Omental fat pad (tissue), 4 donors: ENCODE data around the gene NOD2. TPM values are rescaled to one million over a fixed set of nuclear protein-coding genes. Genes with fewer than 3 reads are reported as not detected.

Experiments
- ATAC-seq: fragments of 150-250 bp; one replicate; pipeline ENCODE4 v1.9.1; 2016; ENCODE audit warnings: mild to moderate bottlenecking, moderate library complexity; ENCODE audit not compliant: low FRiP score
- DNase-seq: peaks from one replicate; pipeline ENCODE4 v3.0.0-alpha.2; 2019; ENCODE audit warnings: low spot score
- total RNA-seq, 4 donors: library from RNA; depleted of rRNA; stranded (reverse); fragments of >200 nt; gene quantifications; one replicate each; pipeline ENCODE4 v1.1.0, GENCODE V29; 2016
- TF ChIP-seq, protein P1 (sequence below), 3 donors: fragments of 450-650 bp; IDR thresholded peaks; one replicate each; pipeline ENCODE4 v1.5.1; 2016 to 2017; ENCODE audit warnings: antibody characterized with exemption in 3 of 3, mild to moderate bottlenecking in 3 of 3, moderate library complexity in 2 of 3

The NOD2 gene
- total RNA-seq, 4 donors from 2014 or later, result 4.4 to 17.2 (median 5.4) TPM

DNA sequence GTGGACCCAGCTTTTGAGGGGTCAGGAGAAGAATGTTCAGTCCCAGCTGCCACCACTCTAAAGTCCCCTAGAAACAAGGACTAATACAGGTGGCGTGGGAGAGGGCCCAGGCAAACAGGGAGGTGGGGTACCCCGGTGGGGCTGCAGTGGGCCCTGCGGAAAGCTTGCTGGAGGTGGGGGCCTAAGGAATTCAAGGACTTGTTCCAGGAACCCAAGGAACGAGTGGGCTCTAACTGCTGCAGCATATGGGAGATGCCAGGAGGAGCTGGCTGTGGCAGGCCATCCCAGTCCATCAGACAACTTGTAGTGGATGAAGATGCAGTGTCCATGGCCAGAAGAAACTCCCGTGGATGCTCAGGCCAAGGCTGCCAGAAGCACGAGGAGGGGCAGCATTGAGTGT is 22.9 kb upstream of the NOD2 start:
- TF ChIP-seq, protein P1, sequence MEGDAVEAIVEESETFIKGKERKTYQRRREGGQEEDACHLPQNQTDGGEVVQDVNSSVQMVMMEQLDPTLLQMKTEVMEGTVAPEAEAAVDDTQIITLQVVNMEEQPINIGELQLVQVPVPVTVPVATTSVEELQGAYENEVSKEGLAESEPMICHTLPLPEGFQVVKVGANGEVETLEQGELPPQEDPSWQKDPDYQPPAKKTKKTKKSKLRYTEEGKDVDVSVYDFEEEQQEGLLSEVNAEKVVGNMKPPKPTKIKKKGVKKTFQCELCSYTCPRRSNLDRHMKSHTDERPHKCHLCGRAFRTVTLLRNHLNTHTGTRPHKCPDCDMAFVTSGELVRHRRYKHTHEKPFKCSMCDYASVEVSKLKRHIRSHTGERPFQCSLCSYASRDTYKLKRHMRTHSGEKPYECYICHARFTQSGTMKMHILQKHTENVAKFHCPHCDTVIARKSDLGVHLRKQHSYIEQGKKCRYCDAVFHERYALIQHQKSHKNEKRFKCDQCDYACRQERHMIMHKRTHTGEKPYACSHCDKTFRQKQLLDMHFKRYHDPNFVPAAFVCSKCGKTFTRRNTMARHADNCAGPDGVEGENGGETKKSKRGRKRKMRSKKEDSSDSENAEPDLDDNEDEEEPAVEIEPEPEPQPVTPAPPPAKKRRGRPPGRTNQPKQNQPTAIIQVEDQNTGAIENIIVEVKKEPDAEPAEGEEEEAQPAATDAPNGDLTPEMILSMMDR (IDR thresholded peaks at IDR 0.05), result no peak
- DNase-seq (no peak), ATAC-seq (no peak)

DNA sequence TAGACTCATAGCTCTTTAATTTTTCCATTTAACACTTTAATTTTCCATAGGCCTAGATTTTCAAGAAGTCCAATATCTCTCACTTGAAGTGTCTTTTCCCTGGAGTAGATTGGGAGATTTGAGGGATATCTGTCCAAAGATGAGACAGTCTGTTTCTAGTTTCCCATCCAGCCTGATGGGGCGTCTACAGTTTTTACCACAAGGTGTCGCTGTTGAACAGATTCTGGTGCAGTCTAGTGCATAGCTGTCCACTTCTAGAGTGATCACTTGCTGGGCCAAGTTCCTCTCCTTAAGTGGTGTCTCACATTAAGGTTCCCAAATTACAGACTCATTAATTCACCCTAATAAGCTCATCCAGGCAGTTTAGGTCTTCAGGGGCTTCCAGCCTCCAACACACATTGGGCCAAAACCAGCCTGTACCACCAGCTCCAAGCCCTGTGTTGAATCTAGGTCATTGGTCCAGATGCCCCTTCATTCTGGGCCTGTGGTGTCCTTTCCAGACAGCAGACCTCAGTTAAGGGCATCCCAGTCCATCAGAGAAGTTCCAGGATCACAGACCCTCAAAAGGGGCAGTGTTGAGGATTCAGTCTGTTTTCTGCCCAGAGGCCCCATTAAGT is 21.7 kb upstream of the NOD2 start:
- TF ChIP-seq, protein P1 (IDR thresholded peaks at IDR 0.05), result no peak
- DNase-seq (no peak), ATAC-seq (no peak)

DNA sequence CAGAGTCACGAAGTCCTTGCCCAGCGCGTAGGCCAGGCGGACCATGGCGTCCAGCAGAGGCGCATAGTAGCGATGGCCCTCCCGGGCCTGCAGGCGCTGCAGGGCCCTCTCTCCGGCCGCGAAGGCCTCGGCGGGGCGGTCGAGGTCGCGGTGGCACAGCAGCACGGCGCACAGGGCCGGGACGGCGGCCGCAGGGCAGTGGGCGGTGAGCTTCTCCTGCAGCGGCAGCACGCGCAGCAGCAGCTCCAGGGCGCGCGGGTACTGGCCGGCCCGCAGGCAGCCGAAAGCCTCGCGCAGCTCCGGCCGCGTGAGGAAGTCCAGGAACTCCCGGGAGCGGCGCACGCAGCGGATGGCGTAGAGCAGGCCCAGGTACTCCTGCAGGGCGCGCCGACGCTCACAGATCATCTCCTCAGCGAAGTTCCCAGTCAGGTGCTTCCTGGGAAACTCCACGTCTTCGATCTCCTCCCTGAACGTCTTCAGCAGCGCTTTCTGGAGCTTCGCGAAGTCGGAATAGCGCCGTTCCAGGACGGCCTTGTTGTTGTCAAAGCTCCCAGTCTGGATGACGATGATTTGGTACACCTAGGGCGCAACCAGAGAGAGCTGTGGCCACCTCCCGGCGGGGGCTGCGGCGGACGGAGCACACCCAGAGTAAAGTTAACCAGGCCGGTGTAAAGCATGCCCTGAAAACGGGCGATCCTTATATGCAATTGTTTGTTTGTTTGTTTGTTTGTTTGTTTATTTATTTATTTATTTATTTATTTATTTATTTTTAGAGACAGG is 19.7 kb upstream of the NOD2 start:
- ATAC-seq, result no peak
- no peak for DNase-seq
- TF ChIP-seq, protein P1 (IDR thresholded peaks at IDR 0.05), result no peak

DNA sequence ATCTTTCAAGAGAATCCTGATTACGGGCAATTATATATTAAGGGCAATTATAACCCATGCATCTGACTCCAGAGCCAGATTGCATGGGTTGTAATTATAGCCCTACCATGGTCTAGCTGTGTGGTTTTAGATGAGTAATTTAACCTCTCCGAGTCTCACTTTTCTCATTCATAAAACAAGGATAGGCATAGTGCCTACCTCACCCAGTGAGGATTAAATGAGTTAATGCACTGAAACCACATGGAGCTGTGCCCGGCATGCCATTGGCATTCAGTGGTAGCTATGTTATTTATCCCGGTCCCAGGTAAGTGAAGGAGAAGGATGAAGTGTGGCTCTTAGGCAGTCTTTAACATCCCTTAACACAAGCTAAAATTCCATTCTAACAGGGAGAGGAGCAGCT is 18.6 kb upstream of the NOD2 start:
- DNase-seq, result no peak
- ATAC-seq, result no peak
- TF ChIP-seq, protein P1 (IDR thresholded peaks at IDR 0.05), result no peak

DNA sequence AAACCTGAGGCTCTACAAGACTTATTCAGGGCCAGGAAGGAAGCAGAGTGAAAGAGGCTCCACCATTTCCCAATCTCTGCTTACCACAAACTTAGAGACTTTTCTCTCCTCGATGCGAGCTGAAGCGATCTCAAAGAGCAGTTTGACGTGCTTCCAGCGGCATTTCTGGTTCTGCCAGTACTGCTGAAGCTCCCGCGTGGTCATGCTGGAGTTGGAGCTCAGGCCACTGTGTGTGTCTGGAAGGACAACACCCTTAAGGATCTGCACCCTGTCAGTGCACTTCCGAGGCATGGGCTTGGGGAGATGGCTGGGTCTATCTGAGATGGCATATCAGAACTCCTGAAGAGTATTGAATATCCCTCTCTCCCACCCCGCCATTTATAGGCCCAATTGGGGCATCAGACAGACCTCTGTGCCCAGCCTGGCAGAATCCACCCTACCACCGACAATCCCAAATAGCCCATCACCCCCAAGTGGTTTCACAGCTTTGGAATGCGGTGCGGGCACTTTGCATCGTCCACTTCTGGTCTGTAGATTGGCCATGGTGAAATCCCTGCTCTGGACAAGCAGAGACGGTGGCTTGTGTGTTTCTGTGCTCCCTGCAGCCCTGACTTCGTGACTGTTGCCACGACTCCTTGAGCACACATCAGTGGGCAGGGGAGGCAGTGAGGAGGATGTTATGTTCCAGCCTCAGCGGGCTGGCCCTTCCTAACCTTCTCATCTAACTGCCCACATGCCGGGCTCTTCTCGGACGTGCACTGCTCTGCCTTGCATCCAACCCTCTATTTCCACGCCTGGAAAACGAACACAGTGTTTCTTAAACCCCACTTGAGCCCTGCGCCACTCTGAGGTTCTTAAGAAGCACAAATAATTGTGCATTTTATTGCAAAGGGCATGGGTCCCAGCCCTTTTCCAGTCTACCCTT is 17.5 kb upstream of the NOD2 start:
- ATAC-seq, result no peak
- DNase-seq, result no peak
- TF ChIP-seq, protein P1 (IDR thresholded peaks at IDR 0.05), result no peak

DNA sequence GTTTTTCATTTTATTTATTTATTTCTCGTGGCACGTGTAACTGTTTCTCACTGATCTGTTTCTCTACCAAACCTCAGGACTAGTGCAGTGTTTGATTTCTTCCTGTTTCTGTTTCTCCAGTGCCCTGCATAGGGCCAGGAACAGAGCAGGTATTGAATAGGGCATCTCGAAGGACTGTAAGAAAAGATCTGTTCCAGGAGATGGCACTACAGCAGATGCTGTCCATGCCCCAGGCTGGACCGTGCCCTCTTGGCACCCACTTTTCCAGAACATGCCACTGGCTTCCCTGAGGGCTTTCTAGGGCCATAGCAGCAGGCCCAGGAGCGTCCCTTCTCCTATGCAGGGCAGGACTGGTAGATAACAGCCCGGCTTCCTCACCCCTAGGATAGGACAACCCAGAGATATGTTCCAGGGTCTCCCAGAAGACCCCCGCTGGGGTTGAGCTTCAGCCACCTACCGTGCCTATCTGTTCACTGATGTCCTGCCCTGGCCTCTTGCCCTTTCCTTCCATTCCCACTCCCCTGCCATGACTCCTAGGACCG is 16.7 kb upstream of the NOD2 start:
- ATAC-seq (no peak), DNase-seq (no peak)
- TF ChIP-seq, protein P1 (IDR thresholded peaks at IDR 0.05), result no peak
